ENCODE data around the gene CCDC28B.

- no peak for TF ChIP-seq CTCF (IDR thresholded peaks at IDR 0.05)
- no peak for TF ChIP-seq SIN3A (IDR thresholded peaks at IDR 0.05; ENCODE audit: borderline replicate concordance, low read depth, low read length)
- no peak for TF ChIP-seq EZH2phosphoT487 (IDR thresholded peaks at IDR 0.05; ENCODE audit: borderline replicate concordance, low read depth)
- TF ChIP-seq FOSL2 (IDR thresholded peaks at IDR 0.05; ENCODE audit: borderline replicate concordance, low read depth) = no peak
- no peak for TF ChIP-seq FOXM1 (IDR thresholded peaks at IDR 0.05; ENCODE audit: low read depth)
Measured at GRCh38 chr1:32198237-32199042, 2.0 kb upstream of the CCDC28B start.

Measured in SK-N-SH (cell line).